ENCODE measurements around the gene SH3GL3.

Gene SH3GL3

GRCh38 chr15:83446904-83447709, at the start of gene SH3GL3:
Gene SH3GL3, plus strand, starts transcription at chr15:83447341. Its CDS starts 193 bp downstream, at chr15:83447534.
- peak; percentile 64 for DNase-seq (ENCODE audit: low read depth, low spot score)

GRCh38 chr15:83398626-83399025, 48.5 kb upstream of the SH3GL3 start:
- no peak for DNase-seq (ENCODE audit: low read depth, low spot score)

GRCh38 chr15:83404121-83404520, 43.0 kb upstream of the SH3GL3 start:
- DNase-seq (ENCODE audit: low read depth, low spot score): no peak

GRCh38 chr15:83410532-83410931, 36.6 kb upstream of the SH3GL3 start:
- DNase-seq (ENCODE audit: low read depth, low spot score): no peak

GRCh38 chr15:83413054-83413719, 34.0 kb upstream of the SH3GL3 start:
- no peak for DNase-seq (ENCODE audit: low read depth, low spot score)

GRCh38 chr15:83422081-83422480, 25.1 kb upstream of the SH3GL3 start:
- DNase-seq (ENCODE audit: low read depth, low spot score): no peak

GRCh38 chr15:83422541-83422940, 24.6 kb upstream of the SH3GL3 start:
- DNase-seq (ENCODE audit: low read depth, low spot score): no peak

- DNase-seq (ENCODE audit: low read depth, low spot score): no peak
Measured at GRCh38 chr15:83424101-83424500, 23.0 kb upstream of the SH3GL3 start.

- DNase-seq (ENCODE audit: low read depth, low spot score): no peak
Measured at GRCh38 chr15:83430441-83430840, 16.7 kb upstream of the SH3GL3 start.

GRCh38 chr15:83431521-83431920, 15.6 kb upstream of the SH3GL3 start:
- DNase-seq (ENCODE audit: low read depth, low spot score): no peak

- DNase-seq (ENCODE audit: low read depth, low spot score): no peak
Measured at GRCh38 chr15:83435202-83435601, 11.9 kb upstream of the SH3GL3 start.

GRCh38 chr15:83435782-83436181, 11.4 kb upstream of the SH3GL3 start:
- no peak for DNase-seq (ENCODE audit: low read depth, low spot score)

- no peak for DNase-seq (ENCODE audit: low read depth, low spot score)
Measured at GRCh38 chr15:83436513-83437158, 10.5 kb upstream of the SH3GL3 start.

GRCh38 chr15:83443076-83443847, 3.9 kb upstream of the SH3GL3 start:
- no peak for DNase-seq (ENCODE audit: low read depth, low spot score)

GRCh38 chr15:83444936-83445335, 2.2 kb upstream of the SH3GL3 start:
- no peak for DNase-seq (ENCODE audit: low read depth, low spot score)

- DNase-seq (ENCODE audit: low read depth, low spot score): no peak
Measured at GRCh38 chr15:83445643-83446042, 1.5 kb upstream of the SH3GL3 start.

GRCh38 chr15:83446417-83446816, 724 bp upstream of the SH3GL3 start:
- DNase-seq (ENCODE audit: low read depth, low spot score): no peak

GRCh38 chr15:83449250-83449671, 2.1 kb downstream of the SH3GL3 start:
- no peak for DNase-seq (ENCODE audit: low read depth, low spot score)

- DNase-seq (ENCODE audit: low read depth, low spot score): no peak
Measured at GRCh38 chr15:83449937-83450506, 2.9 kb downstream of the SH3GL3 start.

- no peak for DNase-seq (ENCODE audit: low read depth, low spot score)
Measured at GRCh38 chr15:83457149-83457548, 10.0 kb downstream of the SH3GL3 start.

- DNase-seq (ENCODE audit: low read depth, low spot score): no peak
Measured at GRCh38 chr15:83458381-83458780, 11.2 kb downstream of the SH3GL3 start.

Measured in iPS DF 19.7 (cell line).